Measurements from ENCODE around the gene RGS12. TPM values are rescaled to one million over a fixed set of nuclear protein-coding genes. Genes with fewer than 3 reads are reported as not detected.

Gene RGS12
- total RNA-seq, 1 donor from 2014 or later, result 19.0 TPM

GRCh38 chr4:3246458-3247398 is 46.1 kb upstream of the RGS12 start:
- peak; percentile 34 for TF ChIP-seq CTCF (IDR thresholded peaks at IDR 0.05)
- Mint-ChIP-seq H3K36me3 (ENCODE audit: low read depth) (peaks cover 6% of the 10 kb centered on the region), H3K27me3 (ENCODE audit: low read depth) (no peaks in the 10 kb centered on the region), H3K4me3 (ENCODE audit: unreplicated experiment) (no peak overlapping the region), H3K27ac (ENCODE audit: unreplicated experiment) (no peak overlapping the region), H3K9me3 (ENCODE audit: low read depth) (no peaks in the 10 kb centered on the region), H3K4me1 (ENCODE audit: low read depth) (peaks cover 5% of the 10 kb centered on the region)
- no peak for DNase-seq (ENCODE audit: low spot score)

- DNase-seq (ENCODE audit: low spot score), result no peak
- H3K9me3 Mint-ChIP-seq (ENCODE audit: low read depth), result no peaks in the 10 kb centered on the region
- no peak overlapping the region for H3K4me3 Mint-ChIP-seq (ENCODE audit: unreplicated experiment)
- H3K27me3 Mint-ChIP-seq (ENCODE audit: low read depth), result no peaks in the 10 kb centered on the region
- no peak overlapping the region for H3K27ac Mint-ChIP-seq (ENCODE audit: unreplicated experiment)
- H3K36me3 Mint-ChIP-seq (ENCODE audit: low read depth), result peaks cover 6% of the 10 kb centered on the region
- TF ChIP-seq CTCF (IDR thresholded peaks at IDR 0.05), result no peak
- H3K4me1 Mint-ChIP-seq (ENCODE audit: low read depth), result peaks cover 5% of the 10 kb centered on the region
Observed at GRCh38 chr4:3247399-3248177, 45.2 kb upstream of the RGS12 start.

DNA sequence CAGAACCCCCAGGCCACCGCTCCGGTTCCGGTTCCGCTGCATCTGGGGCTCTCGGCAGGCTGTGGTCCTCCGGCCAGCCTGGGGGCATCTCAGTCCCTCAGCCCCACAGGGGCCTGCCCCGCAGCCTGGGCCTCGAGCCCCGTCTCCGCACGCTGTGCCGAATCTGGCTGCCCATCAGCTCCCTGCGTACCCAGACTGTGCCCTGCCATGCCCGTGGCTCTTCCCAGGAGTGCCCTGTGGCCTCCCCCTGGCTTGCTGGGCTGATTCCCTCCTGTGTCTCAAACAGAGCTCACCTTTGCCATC is 44.7 kb upstream of the RGS12 start:
- no peak for DNase-seq (ENCODE audit: low spot score)

DNA sequence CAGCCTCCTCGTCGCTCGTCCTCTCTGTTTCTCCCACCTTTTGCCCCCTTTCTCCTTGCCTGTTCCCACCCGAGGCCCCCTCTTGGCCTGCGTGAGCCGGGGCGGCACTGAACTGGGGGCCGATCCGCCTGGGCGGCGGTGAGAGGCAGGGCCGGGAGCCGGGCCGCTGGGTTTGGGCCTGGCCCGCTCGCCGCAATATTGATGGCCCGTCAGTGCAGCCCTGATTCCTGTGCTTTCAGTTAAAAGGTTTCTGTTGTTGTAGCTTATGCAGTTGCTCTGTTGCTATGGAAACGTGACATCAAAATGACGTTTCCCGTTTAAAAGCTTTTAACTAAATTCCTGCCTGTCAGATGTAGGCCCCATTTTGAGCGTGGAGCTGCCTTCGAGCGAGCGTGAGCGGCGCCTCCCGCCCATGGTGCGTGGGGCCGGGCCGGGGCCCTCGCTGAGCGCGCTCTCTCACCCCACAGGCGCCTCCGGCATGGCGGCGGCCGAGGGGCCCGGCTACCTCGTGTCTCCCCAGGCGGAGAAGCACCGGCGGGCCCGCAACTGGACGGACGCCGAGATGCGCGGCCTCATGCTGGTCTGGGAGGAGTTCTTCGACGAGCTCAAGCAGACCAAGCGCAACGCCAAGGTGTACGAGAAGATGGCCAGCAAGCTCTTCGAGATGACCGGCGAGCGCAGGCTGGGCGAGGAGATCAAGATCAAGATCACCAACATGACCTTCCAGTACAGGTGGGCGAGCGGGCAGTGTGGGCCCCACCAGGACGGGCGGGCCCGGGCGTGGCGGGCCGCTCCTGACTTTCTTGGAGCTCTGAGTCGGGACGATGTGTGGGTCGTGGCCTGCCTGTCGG is 43.8 kb upstream of the RGS12 start, which contains the start of gene MSANTD1:
Gene MSANTD1, plus strand, starts transcription at position 349 of the 851 bp plus-strand sequence. Its CDS starts 64 bp downstream, at position 413.
- no peak within 1 kb of the TSS for H3K27ac Mint-ChIP-seq (ENCODE audit: unreplicated experiment)
- no peak for TF ChIP-seq CTCF (IDR thresholded peaks at IDR 0.05)
- DNase-seq (ENCODE audit: low spot score), result peak; percentile 93
- no peak within 1 kb of the TSS for H3K4me3 Mint-ChIP-seq (ENCODE audit: unreplicated experiment)
- no peaks in the 10 kb centered on the region for H3K9me3 Mint-ChIP-seq (ENCODE audit: low read depth)
- H3K27me3 Mint-ChIP-seq (ENCODE audit: low read depth), result no peaks in the 10 kb centered on the region
- H3K4me1 Mint-ChIP-seq (ENCODE audit: low read depth), result peaks cover 5% of the 10 kb centered on the region
- H3K36me3 Mint-ChIP-seq (ENCODE audit: low read depth), result peaks cover 2% of the 10 kb centered on the region

More for the DNA sequence above, 44.7 kb upstream of the RGS12 start:
- TF ChIP-seq CTCF (IDR thresholded peaks at IDR 0.05), result no peak
- Mint-ChIP-seq H3K27ac (ENCODE audit: unreplicated experiment) (no peak overlapping the region), H3K36me3 (ENCODE audit: low read depth) (peaks cover 5% of the 10 kb centered on the region), H3K9me3 (ENCODE audit: low read depth) (no peaks in the 10 kb centered on the region), H3K27me3 (ENCODE audit: low read depth) (no peaks in the 10 kb centered on the region), H3K4me1 (ENCODE audit: low read depth) (peaks cover 5% of the 10 kb centered on the region), H3K4me3 (ENCODE audit: unreplicated experiment) (no peak overlapping the region)
